HG03520 (cell line): ENCODE data around the gene ZNF318.
A peak's percentile ranks its signal among the peaks of the same experiment; 100 is the strongest.
"Not testable (repeated sequence)": the region's sequence is repeated elsewhere in the genome, so short reads cannot be mapped to it uniquely, and the experiment has no call there.

Experiments
- ATAC-seq: cut with Tn5 transposase; IDR thresholded peaks from one replicate; pipeline ENCODE4 v1.9.1; 2021; ENCODE audit warnings: mild to moderate bottlenecking, moderate library complexity; ENCODE audit not compliant: unreplicated experiment

The ZNF318 gene

DNA sequence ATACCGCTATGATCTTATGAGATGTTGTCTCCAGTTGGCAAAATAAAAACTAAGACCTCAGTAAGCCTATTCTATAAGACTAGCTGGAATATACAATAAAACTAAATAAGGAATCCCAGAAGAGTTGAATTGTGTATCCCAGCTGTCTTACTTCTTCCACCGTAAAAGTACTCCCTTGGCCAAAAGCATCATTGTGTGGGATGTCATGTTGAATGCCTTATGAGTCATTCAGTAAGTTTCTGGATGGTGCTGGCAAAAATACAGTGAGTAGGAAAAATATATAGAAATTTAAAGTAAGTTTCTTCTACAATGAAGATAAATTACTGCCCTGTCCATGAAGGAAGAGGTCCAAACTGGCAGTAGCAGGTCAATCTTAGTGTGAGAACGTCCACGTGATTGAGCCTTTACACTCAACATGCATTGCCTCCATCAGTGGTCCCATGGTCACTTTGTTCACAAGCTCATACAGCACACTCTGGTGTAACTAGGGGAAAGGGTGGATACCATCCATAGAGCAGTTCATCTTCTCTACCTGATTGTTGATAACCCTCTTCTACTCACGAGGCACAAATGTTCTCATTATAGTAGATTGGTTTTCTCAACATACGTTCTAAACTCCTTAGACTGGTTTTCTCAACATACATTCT is 13.7 kb upstream of the ZNF318 start:
- ATAC-seq = no peak

GRCh38 chr6:43380858-43381257 is 11.4 kb upstream of the ZNF318 start:
- not testable (repeated sequence) for ATAC-seq

DNA sequence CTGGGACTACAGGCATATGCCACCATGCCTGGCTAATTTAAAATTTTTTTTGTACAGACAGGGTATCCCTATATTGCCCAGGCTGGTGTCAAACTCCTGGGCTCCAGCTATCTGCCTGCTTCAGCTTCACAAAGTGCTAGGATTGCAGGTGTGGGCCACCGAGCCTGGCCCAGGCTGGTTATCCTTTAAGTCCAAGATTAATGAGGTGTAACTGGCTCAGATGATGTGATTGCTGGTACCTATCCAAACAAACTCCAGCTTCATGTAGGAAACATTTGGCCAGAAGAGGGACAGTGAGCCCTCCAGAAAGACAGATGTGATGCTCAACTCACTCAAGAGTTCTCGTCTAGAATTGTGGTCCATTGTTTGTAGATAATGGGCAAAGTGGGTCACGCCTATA is 9.2 kb upstream of the ZNF318 start:
- no peak for ATAC-seq

DNA sequence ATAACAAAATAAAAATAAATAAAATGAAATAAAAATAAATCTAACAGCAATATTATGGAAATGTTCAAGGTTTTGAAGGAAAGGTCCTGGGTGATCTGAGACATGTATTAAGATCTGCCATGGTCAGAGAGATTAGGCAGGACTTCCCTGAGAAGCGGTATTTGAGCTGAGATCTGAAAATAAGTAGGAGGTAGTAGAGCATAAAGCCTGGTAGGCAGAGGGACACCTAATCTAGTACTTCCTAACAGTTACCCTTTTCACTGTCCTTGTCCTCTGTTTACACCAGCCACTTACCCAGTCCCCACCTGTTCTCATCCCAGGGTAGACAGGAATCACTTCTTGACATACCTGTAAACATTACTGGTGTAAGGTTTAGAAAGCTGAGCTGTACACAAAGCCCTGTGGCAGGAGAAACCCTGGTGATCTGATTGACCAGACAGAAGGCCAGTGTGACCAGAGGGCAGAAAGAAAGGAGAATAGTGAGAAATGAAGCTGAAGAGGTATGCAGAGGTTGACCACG is 8.3 kb upstream of the ZNF318 start:
- no peak for ATAC-seq

- no peak for ATAC-seq
Observed at GRCh38 chr6:43376551-43376981, 7.1 kb upstream of the ZNF318 start.

GRCh38 chr6:43375693-43376092 is 6.2 kb upstream of the ZNF318 start:
- no peak for ATAC-seq

GRCh38 chr6:43373252-43373875 is 3.9 kb upstream of the ZNF318 start:
- no peak for ATAC-seq

- ATAC-seq = peak; percentile 8
Observed at GRCh38 chr6:43370003-43370580, 645 bp upstream of the ZNF318 start.

GRCh38 chr6:43368259-43369160 is 937 bp downstream of the ZNF318 start:
- no peak for ATAC-seq

DNA sequence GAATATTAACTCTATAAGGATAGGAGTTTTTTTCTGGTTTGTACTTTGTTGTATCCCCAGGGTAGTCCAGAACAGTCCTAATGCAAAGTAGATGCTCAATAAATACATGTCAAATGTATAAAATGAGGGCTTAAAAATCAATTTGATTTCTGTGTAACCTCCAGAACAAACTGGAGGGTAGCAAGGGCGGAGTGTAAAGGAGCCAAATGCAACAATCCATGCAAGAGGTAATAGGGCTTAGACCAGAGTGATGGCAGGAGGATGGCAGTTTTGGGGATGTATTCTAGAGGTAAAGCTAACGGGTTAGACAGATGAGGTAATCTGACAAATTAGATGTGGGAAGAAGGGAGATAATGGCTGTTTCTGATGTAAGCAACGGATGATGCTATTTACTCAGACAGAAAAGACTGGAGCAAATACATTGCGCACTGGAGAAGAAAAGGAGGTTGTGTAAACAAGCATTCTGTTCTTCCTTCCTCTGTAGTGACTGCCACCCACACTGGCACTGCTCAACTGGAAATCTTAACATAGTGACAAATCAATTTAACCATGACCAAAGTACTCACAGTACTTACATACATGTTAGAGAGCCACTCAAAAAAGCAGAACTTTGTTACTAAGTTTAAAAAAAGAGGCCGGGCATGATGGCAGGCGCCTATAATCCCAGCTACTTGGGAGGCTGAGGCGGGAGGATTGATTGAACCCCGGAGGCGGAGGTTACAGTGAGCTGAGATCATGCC is 2.0 kb downstream of the ZNF318 start:
- ATAC-seq = no peak

GRCh38 chr6:43361269-43361668 is 8.2 kb downstream of the ZNF318 start:
- ATAC-seq = no peak

DNA sequence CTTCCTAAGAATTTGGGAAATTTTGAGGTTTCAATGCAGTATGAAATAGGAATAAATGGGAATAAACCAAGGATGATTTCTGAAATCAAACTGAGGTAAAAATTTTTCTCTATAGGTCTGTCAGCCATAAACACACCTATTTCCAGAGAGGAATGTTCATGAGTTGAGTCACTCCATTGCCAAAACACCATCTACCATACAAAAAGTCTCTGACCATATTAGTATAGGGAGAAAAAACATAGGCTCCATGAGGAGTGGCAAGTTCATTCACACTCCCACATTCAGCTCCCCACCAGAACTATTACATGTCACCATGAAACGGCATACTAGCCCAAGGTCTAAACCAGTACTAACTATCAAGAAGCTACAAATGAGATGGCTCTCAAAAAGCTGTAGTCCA is 9.6 kb downstream of the ZNF318 start:
- ATAC-seq = no peak

GRCh38 chr6:43359381-43359780 is 10.1 kb downstream of the ZNF318 start:
- ATAC-seq = no peak

DNA sequence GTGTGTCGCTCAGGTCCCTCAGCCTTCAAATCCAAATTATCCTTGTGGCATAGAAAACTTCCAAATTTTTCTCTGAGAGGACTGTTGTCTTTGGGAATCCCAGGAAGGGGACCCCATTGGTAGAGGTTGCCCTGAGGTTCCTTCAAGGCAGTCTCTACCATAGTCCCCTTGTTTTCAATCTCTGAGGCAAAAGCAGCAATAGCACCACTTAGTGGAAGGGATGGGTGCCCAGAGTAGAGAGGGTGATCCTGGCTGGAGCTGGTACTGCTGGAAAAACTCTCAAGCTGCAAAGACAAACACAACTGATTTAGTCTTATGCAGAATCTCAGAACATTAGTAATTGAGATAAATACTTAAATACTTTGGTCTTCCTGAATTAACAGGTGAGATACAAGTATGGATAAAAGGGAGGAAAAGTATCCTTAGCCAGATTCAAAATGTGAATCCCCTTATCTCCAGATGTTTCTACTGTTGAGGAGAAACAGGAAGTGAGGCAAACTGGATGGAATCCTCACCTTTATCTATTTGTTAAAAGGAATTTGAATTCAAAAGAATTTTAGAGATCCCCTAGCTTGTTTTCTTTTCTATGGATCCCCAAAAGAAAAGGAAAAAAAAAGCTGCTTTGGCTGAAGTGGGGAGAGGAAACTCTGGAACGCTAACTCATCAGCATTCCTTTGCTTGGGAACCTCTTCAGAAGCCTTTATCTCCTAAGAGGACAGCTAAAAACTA is 13.4 kb downstream of the ZNF318 start:
- no peak for ATAC-seq

GRCh38 chr6:43351951-43352350 is 17.5 kb downstream of the ZNF318 start:
- ATAC-seq = not testable (repeated sequence)

DNA sequence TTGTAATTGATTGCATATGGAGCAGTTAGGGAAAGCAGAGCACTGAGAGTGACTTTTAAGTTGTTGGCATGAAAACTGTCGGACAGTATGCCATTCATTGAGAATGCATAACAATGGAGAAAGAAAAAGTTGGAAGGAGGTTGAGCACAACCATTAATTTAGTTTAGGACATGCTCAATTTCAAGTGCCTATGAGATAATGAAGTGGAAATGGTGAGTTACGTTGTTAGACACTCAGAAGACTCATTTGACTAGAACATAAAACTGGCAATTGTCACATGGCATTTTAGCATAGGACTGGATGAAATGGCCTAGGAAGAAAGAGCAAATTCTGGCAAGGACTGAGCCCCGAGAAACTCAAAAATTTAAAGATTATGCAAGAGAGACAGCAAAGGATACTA is 22.0 kb downstream of the ZNF318 start:
- ATAC-seq = no peak

DNA sequence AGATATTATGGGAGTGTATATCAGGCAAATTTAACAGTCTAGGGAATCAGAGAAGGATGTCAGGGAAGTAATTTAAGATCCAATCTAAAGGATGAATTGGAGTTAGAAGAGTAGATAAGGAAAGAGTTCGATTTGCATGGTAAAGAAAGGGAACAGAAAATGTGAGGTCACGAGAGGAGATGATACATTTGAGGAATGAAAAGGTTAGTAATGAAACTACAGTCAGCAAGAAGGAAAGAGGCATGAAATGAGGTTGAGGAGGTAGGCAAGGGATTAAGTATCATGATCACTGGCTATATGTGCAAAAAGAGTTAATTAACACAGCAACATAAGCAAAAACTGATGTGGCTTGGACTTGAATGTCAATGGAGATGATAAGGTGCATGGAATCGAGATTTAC is 22.4 kb downstream of the ZNF318 start:
- no peak for ATAC-seq

GRCh38 chr6:43346243-43346642 is 23.2 kb downstream of the ZNF318 start:
- not testable (repeated sequence) for ATAC-seq

GRCh38 chr6:43339168-43339567 is 30.3 kb downstream of the ZNF318 start:
- peak; percentile 76 for ATAC-seq

- no peak for ATAC-seq
Observed at GRCh38 chr6:43338243-43338642, 31.2 kb downstream of the ZNF318 start.
